HepG2 (cell line): ENCODE data around the gene WRAP73. TPM values are rescaled to one million over a fixed set of nuclear protein-coding genes. Genes with fewer than 3 reads are reported as not detected.

ENCODE experiments used
- ATAC-seq: fragments of 200-7000 bp; cut with Tn5 transposase; 3 replicates; pipeline ENCODE4 v1.9.1; 2020; ENCODE audit warnings: mild to moderate bottlenecking, moderate library complexity
- BruUV-seq: library from RNA; stranded (reverse); fragments of 400-500 nt; replicated peaks from 2 replicates; lab custom pipeline; 2021; lab: Mats Ljungman, UMichigan
- CTCF ChIA-PET: fragments of 300-600 bp; formaldehyde crosslinking; extraction: SDS; loops from one replicate; lab custom pipeline; 2021; ENCODE audit warnings: low total read pairs, inconsistent platforms, low intra/inter-chr PET ratio; lab: Yijun Ruan, JAX
- POLR2A ChIA-PET: fragments of 350-600 bp; sonication (Branson Sonifier 250); formaldehyde crosslinking; loops from one replicate; lab custom pipeline; 2020; ENCODE audit warnings: antibody characterized with exemption, inconsistent platforms; lab: Yijun Ruan, JAX
- DNase-seq: peaks from one replicate; pipeline ENCODE4 v3.0.0-alpha.2; 2015; ENCODE audit warnings: low spot score
- FAIRE-seq: peaks from 3 replicates; lab custom pipeline; 2011; peaks lifted over from hg19 to GRCh38; lab: Jason Lieb, UNC
- H2AFZ ChIP-seq: one replicate; pipeline ENCODE4 v1.6.1; 2011; ENCODE audit warnings: low read length, inconsistent platforms
- H3K27ac ChIP-seq: fragments of 300-600 bp; 3 replicates; pipeline ENCODE4 v1.8.0; 2011; ENCODE audit warnings: mixed run types, mild to moderate bottlenecking, mixed read lengths, low read length, inconsistent platforms; ENCODE audit not compliant: insufficient read depth; ENCODE audit errors: extremely low read length
- H3K27me3 ChIP-seq, 2 experiments: fragments of 200-600 bp in 1 of 2; 2 replicates in 1 of 2; 3 replicates in 1 of 2; pipeline versions ENCODE4 v1.6.0 to v1.8.0; 2011; ENCODE audit warnings: low read length in 2 of 2, mild to moderate bottlenecking in 2 of 2, moderate library complexity in 2 of 2, inconsistent platforms in 1 of 2; ENCODE audit not compliant: insufficient read depth in 2 of 2, control insufficient read depth in 1 of 2
- H3K36me3 ChIP-seq, 2 experiments: fragments of 200-600 bp in 1 of 2; replicated peaks in 1 of 2; 2 replicates in 1 of 2; 3 replicates in 1 of 2; pipeline versions ENCODE4 v1.5.1 to v1.8.0; 2011; ENCODE audit warnings: low read length in 2 of 2, inconsistent platforms in 1 of 2; ENCODE audit not compliant: insufficient read depth in 2 of 2, control insufficient read depth in 1 of 2
- H3K4me1 ChIP-seq: 2 replicates; pipeline ENCODE4 v1.5.1; 2012; ENCODE audit warnings: low read length, inconsistent platforms; ENCODE audit not compliant: insufficient read depth
- H3K4me2 ChIP-seq: 2 replicates; pipeline ENCODE4 v1.6.0; 2011; ENCODE audit warnings: low read depth, low read length, inconsistent platforms
- H3K4me3 ChIP-seq, 3 experiments: fragments of 200-600 bp in 1 of 3; sonication (generic), shearing (Covaris generic) in 1 of 3; replicated peaks in 1 of 3; 2 replicates each; pipeline ENCODE4 v1.5.1; 2011 to 2016; ENCODE audit warnings: low read length in 3 of 3, inconsistent platforms in 2 of 3, low read depth in 2 of 3, mild to moderate bottlenecking in 2 of 3, control low read depth in 1 of 3, mixed read lengths in 1 of 3; ENCODE audit not compliant: insufficient read depth in 1 of 3
- H3K79me2 ChIP-seq: one replicate; pipeline ENCODE4 v1.6.1; 2011; ENCODE audit warnings: low read length, inconsistent platforms; ENCODE audit not compliant: insufficient read depth
- H3K9ac ChIP-seq: 2 replicates; pipeline ENCODE4 v1.6.0; 2011; ENCODE audit warnings: mild to moderate bottlenecking, low read depth, low read length, inconsistent platforms; ENCODE audit not compliant: insufficient read depth
- H3K9me3 ChIP-seq: 2 replicates; pipeline ENCODE4 v1.5.1; 2012; ENCODE audit warnings: mild to moderate bottlenecking, low read length
- H4K20me1 ChIP-seq: 2 replicates; pipeline ENCODE4 v1.6.0; 2011; ENCODE audit warnings: inconsistent platforms, mild to moderate bottlenecking, low read length, moderate library complexity; ENCODE audit not compliant: insufficient read depth
- ELF3 ChIP-seq: IDR thresholded peaks from 2 replicates; pipeline ENCODE4 v1.6.1; 2016; ENCODE audit warnings: missing genetic modification reagents, missing compliant biosample characterization
- KLF6 ChIP-seq: IDR thresholded peaks from 2 replicates; pipeline ENCODE4 v1.8.0; 2016; ENCODE audit warnings: missing biosample characterization, missing genetic modification reagents
- REXO4 ChIP-seq: sonication (generic); formaldehyde crosslinking; IDR thresholded peaks from 2 replicates; pipeline ENCODE4 v1.8.0; 2022; ENCODE audit warnings: missing genetic modification reagents, mild to moderate bottlenecking, borderline replicate concordance
- RNF2 ChIP-seq: fragments of 450-650 bp; conservative IDR thresholded peaks from 2 replicates; pipeline ENCODE4 v1.6.1; 2016; ENCODE audit warnings: low read depth
- ZBTB8A ChIP-seq: sonication (generic); formaldehyde crosslinking; IDR thresholded peaks from 2 replicates; pipeline ENCODE4 v1.4.0; 2020; ENCODE audit warnings: mild to moderate bottlenecking, low read depth, missing genetic modification reagents, borderline replicate concordance
- ZNF468 ChIP-seq: sonication (generic); formaldehyde crosslinking; IDR thresholded peaks from 2 replicates; pipeline ENCODE4 v1.8.0; 2022; ENCODE audit warnings: mild to moderate bottlenecking, moderate library complexity, missing genetic modification reagents
- ZNF562 ChIP-seq: sonication (generic); formaldehyde crosslinking; IDR thresholded peaks from 2 replicates; pipeline ENCODE4 v1.8.0; 2022; ENCODE audit warnings: missing genetic modification reagents, borderline replicate concordance
- ZNF839 ChIP-seq: sonication (generic); formaldehyde crosslinking; IDR thresholded peaks from 2 replicates; pipeline ENCODE4 v1.4.0; 2020; ENCODE audit warnings: missing genetic modification reagents, mild to moderate bottlenecking, borderline replicate concordance
- WGBS: methylation state at CpG from one replicate; pipeline ENCODE4 v1.1.6; 2017; ENCODE audit warnings: low lambda C conversion rate; 5-methylcytosine and 5-hydroxymethylcytosine counted together
- in situ Hi-C: cut with HindIII; loops from 2 replicates; pipeline ENCODE4 v1.10.0; 2017; ENCODE audit warnings: low pct_unique_long_range_greater_than_20kb; ENCODE audit not compliant: extremely low pct_ligation_motif_present
- intact Hi-C: fragments of 100-400 bp; cut with micrococcal nuclease; formaldehyde crosslinking; loops from one replicate; pipeline ENCODE4 v1.10.0; 2022; ENCODE audit not compliant: unreplicated experiment
- polyA plus RNA-seq, 8 experiments: library from polyadenylated mRNA; depleted of rRNA in 3 of 8; stranded (reverse) in 7 of 8; unstranded in 1 of 8; fragments of >200 nt; fragmentation: Illumina TruSeq in 4 of 8; extraction: Trizol in 4 of 8; gene quantifications; 2 replicates each; pipeline versions ENCODE4 v1.2.1 to v1.2.3, GENCODE V29; 2011 to 2016; ENCODE audit warnings: low read depth in 4 of 8, missing spikeins in 1 of 8, mixed read lengths in 1 of 8; ENCODE audit not compliant: insufficient read depth in 1 of 8
- total RNA-seq, 5 experiments: library from RNA; depleted of rRNA; stranded (reverse); fragments of >200 nt; fragmentation: Illumina TruSeq; extraction: Trizol; gene quantifications; 2 replicates each; pipeline ENCODE4 v1.2.3, GENCODE V29; 2016; ENCODE audit warnings: low read depth in 1 of 5
- TF ChIP-seq, protein P1 (sequence below): sonication (generic); formaldehyde crosslinking; IDR thresholded peaks from 2 replicates; pipeline ENCODE4 v1.8.0; 2022; ENCODE audit warnings: mild to moderate bottlenecking, missing genetic modification reagents
- TF ChIP-seq, protein P2 (sequence below): sonication (generic); formaldehyde crosslinking; IDR thresholded peaks from 2 replicates; pipeline ENCODE4 v1.4.0; 2020; ENCODE audit warnings: missing genetic modification reagents, mild to moderate bottlenecking, borderline replicate concordance

The WRAP73 gene
- total and polyA plus RNA-seq, 2 of the 13 experiments (the other 11 are each of a cell fraction or from before 2014, with no cell fraction given), result 18.1 to 40.4 TPM

DNA sequence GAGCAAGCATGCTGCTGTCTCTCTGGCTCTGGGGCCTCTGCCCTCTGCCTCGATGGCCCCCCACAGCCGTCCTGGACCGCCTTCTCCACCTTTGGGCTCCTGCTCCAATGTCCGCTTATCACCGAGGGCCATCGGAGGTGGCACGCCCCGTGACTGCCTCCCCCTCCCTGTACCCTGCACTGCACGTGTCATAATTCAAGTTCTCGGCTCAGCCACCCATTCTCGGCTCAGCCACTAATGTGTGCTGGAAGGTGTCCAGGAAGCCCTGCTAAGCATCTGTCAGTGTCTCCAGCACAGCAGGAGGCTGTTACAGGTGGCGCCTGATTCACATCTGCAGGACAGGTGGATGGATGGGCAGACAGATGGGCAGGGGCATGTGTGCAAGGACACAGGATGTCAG is 47.9 kb upstream of the WRAP73 start (continued):
- TF ChIP-seq, protein P1, sequence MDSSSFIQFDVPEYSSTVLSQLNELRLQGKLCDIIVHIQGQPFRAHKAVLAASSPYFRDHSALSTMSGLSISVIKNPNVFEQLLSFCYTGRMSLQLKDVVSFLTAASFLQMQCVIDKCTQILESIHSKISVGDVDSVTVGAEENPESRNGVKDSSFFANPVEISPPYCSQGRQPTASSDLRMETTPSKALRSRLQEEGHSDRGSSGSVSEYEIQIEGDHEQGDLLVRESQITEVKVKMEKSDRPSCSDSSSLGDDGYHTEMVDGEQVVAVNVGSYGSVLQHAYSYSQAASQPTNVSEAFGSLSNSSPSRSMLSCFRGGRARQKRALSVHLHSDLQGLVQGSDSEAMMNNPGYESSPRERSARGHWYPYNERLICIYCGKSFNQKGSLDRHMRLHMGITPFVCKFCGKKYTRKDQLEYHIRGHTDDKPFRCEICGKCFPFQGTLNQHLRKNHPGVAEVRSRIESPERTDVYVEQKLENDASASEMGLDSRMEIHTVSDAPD (CRISPR knock-in tag), result no peak
- TF ChIP-seq ELF3 (CRISPR knock-in tag) (no peak), REXO4 (CRISPR knock-in tag) (no peak)
- TF ChIP-seq, protein P2, sequence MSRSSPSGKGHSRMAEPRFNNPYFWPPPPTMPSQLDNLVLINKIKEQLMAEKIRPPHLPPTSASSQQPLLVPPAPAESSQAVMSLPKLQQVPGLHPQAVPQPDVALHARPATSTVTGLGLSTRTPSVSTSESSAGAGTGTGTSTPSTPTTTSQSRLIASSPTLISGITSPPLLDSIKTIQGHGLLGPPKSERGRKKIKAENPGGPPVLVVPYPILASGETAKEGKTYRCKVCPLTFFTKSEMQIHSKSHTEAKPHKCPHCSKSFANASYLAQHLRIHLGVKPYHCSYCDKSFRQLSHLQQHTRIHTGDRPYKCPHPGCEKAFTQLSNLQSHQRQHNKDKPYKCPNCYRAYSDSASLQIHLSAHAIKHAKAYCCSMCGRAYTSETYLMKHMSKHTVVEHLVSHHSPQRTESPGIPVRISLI, result no peak

DNA sequence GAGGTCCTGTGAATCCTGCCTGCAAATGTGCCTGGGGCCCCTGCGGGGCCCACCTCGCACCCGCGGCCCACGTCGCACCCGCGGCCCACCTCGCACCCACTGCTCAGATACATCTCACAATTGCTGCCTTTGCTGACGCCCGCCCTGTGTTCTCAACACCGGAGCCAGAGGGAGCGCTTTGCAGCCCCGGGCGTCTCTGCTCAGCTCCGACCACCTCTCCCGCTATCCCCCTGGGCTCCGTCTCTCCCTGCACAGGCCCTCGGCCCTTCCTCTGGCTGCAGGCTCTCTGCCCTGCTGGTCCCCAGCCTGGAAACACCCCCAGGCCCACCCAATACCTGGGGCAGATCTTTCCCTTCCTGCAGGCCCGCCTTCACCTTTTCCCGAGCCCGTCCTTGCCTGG is 47.2 kb upstream of the WRAP73 start:
- POLR2A ChIA-PET, result no interaction called here

More for the DNA sequence above, 47.2 kb upstream of the WRAP73 start:
- no peak for TF ChIP-seq ZNF562
- no peak for TF ChIP-seq KLF6 (CRISPR knock-in tag)
- no peak for TF ChIP-seq ZBTB8A (CRISPR knock-in tag)
- no peak for TF ChIP-seq ZNF468 (CRISPR knock-in tag)
- no peak for TF ChIP-seq RNF2
- no peak for TF ChIP-seq ZNF839 (CRISPR knock-in tag)
- TF ChIP-seq, all 625 proteins: peak for 0
- no peaks in the 10 kb centered on the region for H3K4me1 ChIP-seq
- CTCF ChIA-PET, result no interaction called here
- no peak for FAIRE-seq
- H2AFZ ChIP-seq, result no peak overlapping the region
- BruUV-seq, result no TSS peak
- H3K4me3 ChIP-seq, result no peak overlapping the region
- H3K36me3 ChIP-seq, result no peaks in the 10 kb centered on the region
- no peaks in the 10 kb centered on the region for H4K20me1 ChIP-seq
- DNase-seq, result no peak
- intact Hi-C loops (no loop called here), in situ Hi-C loops (no loop called here)
- no peak overlapping the region for H3K4me2 ChIP-seq
- no peaks in the 10 kb centered on the region for H3K79me2 ChIP-seq
- no peaks in the 10 kb centered on the region; a peak in 1 of 5 replicates for H3K27me3 ChIP-seq
- H3K9ac ChIP-seq, result no peak overlapping the region
- 93% methylated on average over 22 of the region's 22 CpGs for WGBS
- H3K9me3 ChIP-seq, result no peaks in the 10 kb centered on the region
- no peak overlapping the region for H3K27ac ChIP-seq
- ATAC-seq, result no peak
